ENCODE data around the gene DMC1. TPM values are rescaled to one million over a fixed set of nuclear protein-coding genes. Genes with fewer than 3 reads are reported as not detected.
"Not testable (repeated sequence)": the region's sequence is repeated elsewhere in the genome, so short reads cannot be mapped to it uniquely, and the experiment has no call there.

Gene DMC1
- total RNA-seq, 2 experiments from 2014 or later: 0.52 to 0.95 TPM

GRCh38 chr22:38471237-38471636 is 98.7 kb downstream of the DMC1 start:
- no peak for TF ChIP-seq CTCF (IDR thresholded peaks at IDR 0.05)
- ATAC-seq (ENCODE audit: poor library complexity) (no peak), DNase-seq (no peak)
- ChIA-PET CTCF (no interaction called here), POLR2A (no interaction called here)
- no peak overlapping the region for H3K4me3 Mint-ChIP-seq
- no peaks in the 10 kb centered on the region for H3K4me1 Mint-ChIP-seq (ENCODE audit: low read depth)
- Histone ChIP-seq H3K4me3 (ENCODE audit: low read length) (no peak overlapping the region), H3K4me1 (ENCODE audit: insufficient read depth, low read length) (peaks cover 14% of the 10 kb centered on the region), H3K27ac (ENCODE audit: low read depth in 1 of 2, low read length in 2 of 2) (no peak overlapping the region), H3K27me3 (ENCODE audit: control insufficient read depth in 1 of 2, insufficient read depth in 2 of 2, low read length in 2 of 2) (peaks cover 9 to 10% of the 10 kb centered on the region in 2 experiments), H3K36me3 (ENCODE audit: insufficient read depth, low read length) (no peaks in the 10 kb centered on the region), H3K9me3 (ENCODE audit: control insufficient read depth in 1 of 2, insufficient read depth in 1 of 2, low read length in 2 of 2) (peaks cover 0 to 5% of the 10 kb centered on the region in 2 experiments)
- H3K27ac Mint-ChIP-seq: no peak overlapping the region
- no peaks in the 10 kb centered on the region for H3K36me3 Mint-ChIP-seq (ENCODE audit: low read depth)
- peaks cover 19% of the 10 kb centered on the region for H3K27me3 Mint-ChIP-seq
- intact Hi-C loops (cut with DNase I, micrococcal nuclease): no loop called here
- H3K9me3 Mint-ChIP-seq: no peaks in the 10 kb centered on the region

- peaks cover 27% of the 10 kb centered on the region for H3K27me3 Mint-ChIP-seq
- ATAC-seq (ENCODE audit: poor library complexity); H3K36me3 ChIP-seq (ENCODE audit: insufficient read depth, low read length); CTCF ChIA-PET; H3K4me3 Mint-ChIP-seq; H3K27ac Mint-ChIP-seq; H3K27ac ChIP-seq (ENCODE audit: low read depth in 1 of 2, low read length in 2 of 2); H3K4me1 Mint-ChIP-seq (ENCODE audit: low read depth); H3K36me3 Mint-ChIP-seq (ENCODE audit: low read depth); intact Hi-C loops (cut with DNase I, micrococcal nuclease); POLR2A ChIA-PET; H3K9me3 Mint-ChIP-seq; DNase-seq; H3K4me3 ChIP-seq (ENCODE audit: low read length): not testable (repeated sequence)
- H3K4me1 ChIP-seq (ENCODE audit: insufficient read depth, low read length): peaks cover 11% of the 10 kb centered on the region
- peaks cover 16% of the 10 kb centered on the region in 2 experiments for H3K27me3 ChIP-seq (ENCODE audit: control insufficient read depth in 1 of 2, insufficient read depth in 2 of 2, low read length in 2 of 2)
- peaks cover 0 to 13% of the 10 kb centered on the region in 2 experiments for H3K9me3 ChIP-seq (ENCODE audit: control insufficient read depth in 1 of 2, insufficient read depth in 1 of 2, low read length in 2 of 2)
These were observed 99.8 kb downstream of the DMC1 start for GRCh38 chr22:38470179-38470578.

- Mint-ChIP-seq H3K36me3 (ENCODE audit: low read depth) (no peaks in the 10 kb centered on the region), H3K27ac (no peak overlapping the region), H3K9me3 (no peaks in the 10 kb centered on the region), H3K4me1 (ENCODE audit: low read depth) (no peaks in the 10 kb centered on the region), H3K4me3 (no peak overlapping the region), H3K27me3 (peaks cover 31% of the 10 kb centered on the region)
- TF ChIP-seq CTCF (IDR thresholded peaks at IDR 0.05): no peak
- Histone ChIP-seq H3K4me3 (ENCODE audit: low read length) (no peak overlapping the region), H3K9me3 (ENCODE audit: control insufficient read depth in 1 of 2, insufficient read depth in 1 of 2, low read length in 2 of 2) (peaks cover 0 to 13% of the 10 kb centered on the region in 2 experiments), H3K27me3 (ENCODE audit: control insufficient read depth in 1 of 2, insufficient read depth in 2 of 2, low read length in 2 of 2) (peaks cover 16 to 20% of the 10 kb centered on the region in 2 experiments), H3K27ac (ENCODE audit: low read depth in 1 of 2, low read length in 2 of 2) (no peak overlapping the region), H3K4me1 (ENCODE audit: insufficient read depth, low read length) (peaks cover 11% of the 10 kb centered on the region), H3K36me3 (ENCODE audit: insufficient read depth, low read length) (no peaks in the 10 kb centered on the region)
- intact Hi-C loops (cut with DNase I, micrococcal nuclease): no loop called here
- CTCF ChIA-PET: no interaction called here
- ATAC-seq (ENCODE audit: poor library complexity): no peak
- POLR2A ChIA-PET: interaction anchor here (1.7 kb wide), 1 partner anchor 11 kb away, joined by 4 read pairs; no protein-coding TSS in a partner anchor
- no peak for DNase-seq
These were observed 100.6 kb downstream of the DMC1 start for GRCh38 chr22:38469306-38469781.

Other genes starting within 250 kb of the DMC1 start
- gene KCNJ4, start 115.0 kb downstream of the DMC1 start, total RNA-seq: not detected
- gene KDELR3, start 102.1 kb downstream of the DMC1 start, total RNA-seq: not detected
- 100 to 1,000 TPM; 454 to 462 TPM for gene DDX17, start 63.9 kb downstream of the DMC1 start, total RNA-seq
- under 1 TPM; 0.34 to 0.91 TPM for gene FAM227A, start 86.2 kb upstream of the DMC1 start, total RNA-seq
- 1 to 10 TPM; 4.6 to 7.6 TPM for gene CBY1, start 86.5 kb upstream of the DMC1 start, total RNA-seq
- gene TOMM22, start 111.8 kb upstream of the DMC1 start, total RNA-seq: 10 to 100 TPM; 53.7 to 54.8 TPM
- 100 to 1,000 TPM; 303 to 307 TPM for gene JOSD1, start 130.8 kb upstream of the DMC1 start, total RNA-seq
- 100 to 1,000 TPM; 263 to 272 TPM for gene GTPBP1, start 135.8 kb upstream of the DMC1 start, total RNA-seq
- 100 to 1,000 TPM; 440 to 453 TPM for gene SUN2, start 185.8 kb upstream of the DMC1 start, total RNA-seq
- 1 to 10 TPM; 1.9 to 2.7 TPM for gene DNAL4, start 224.0 kb upstream of the DMC1 start, total RNA-seq

Data from CD4-positive, alpha-beta T cell (primary cell).